ENCODE data around the gene NAT10.
"Not testable (repeated sequence)": the region's sequence is repeated elsewhere in the genome, so short reads cannot be mapped to it uniquely, and the experiment has no call there.

The NAT10 gene

DNA sequence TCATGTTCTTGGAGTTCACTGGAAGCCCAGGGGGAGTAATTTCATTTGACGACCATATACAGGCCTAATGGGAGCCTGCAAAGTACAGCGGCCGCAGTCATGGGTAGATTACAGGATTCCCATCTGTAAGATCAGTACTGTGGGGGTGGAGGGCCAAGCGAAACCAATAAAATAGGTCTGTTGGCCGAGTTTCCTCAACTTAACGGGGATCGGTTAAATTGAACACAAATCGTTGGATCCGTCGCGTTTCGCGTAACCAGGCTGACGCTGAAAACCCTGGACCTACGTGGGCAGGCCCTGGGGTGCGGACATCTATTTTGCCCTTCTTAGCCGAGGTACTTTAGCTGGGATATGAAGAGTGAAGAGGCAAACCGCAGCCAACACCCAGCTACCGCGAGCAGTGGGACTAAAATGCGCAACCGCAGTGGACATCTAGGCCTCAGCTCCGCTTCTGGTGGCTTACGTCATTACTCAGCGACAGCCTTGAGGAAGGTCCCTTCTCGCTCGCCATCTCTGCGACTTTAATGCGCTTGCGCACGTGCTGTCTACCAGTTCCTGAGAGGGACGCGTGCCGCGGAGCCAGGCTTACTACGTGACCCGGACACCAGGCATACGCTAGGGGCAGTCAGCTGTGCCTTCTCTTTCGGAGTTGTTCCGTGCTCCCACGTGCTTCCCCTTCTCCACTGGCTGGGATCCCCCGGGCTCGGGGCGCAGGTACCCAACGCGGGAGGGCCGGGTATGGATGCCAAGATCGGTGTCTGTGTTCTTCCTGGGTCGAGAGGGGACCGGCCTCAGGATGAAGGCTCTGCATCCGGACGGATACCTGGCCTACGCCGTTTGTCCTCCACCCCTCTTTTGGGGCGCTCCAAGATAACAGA lies at the start of gene NAT10:
TSS of gene NAT10 (plus strand) at position 551 of the 878 bp plus-strand sequence. CDS start 2,597 bp downstream, outside the sequence.
- DNase-seq (ENCODE audit: low read depth in 2 of 2, low spot score in 1 of 2), result peak; percentile 93 to 95

DNA sequence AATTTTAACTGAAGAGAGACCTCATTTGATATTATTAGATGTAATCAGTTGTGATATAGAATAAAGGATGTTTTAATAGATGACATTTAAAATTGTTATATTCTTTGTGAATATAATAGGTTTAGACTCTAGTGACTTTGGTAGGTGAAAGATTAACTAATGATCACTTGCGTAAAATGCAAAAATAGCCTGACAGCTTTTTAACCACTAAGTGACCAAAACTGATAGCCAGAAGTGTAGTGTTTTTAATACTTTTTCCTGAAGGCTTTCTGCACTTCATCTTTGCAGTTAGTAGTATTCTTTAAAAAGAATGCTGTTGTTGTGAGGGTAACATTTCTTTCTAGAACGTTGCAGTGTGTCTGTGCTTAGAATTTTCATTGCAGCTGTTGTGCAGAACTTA lies 48.8 kb upstream of the NAT10 start:
- no peak for DNase-seq (ENCODE audit: low read depth in 2 of 2, low spot score in 1 of 2)

- no peak for DNase-seq (ENCODE audit: low read depth in 2 of 2, low spot score in 1 of 2)
Observed at GRCh38 chr11:34063061-34063795, 42.2 kb upstream of the NAT10 start.

- no peak for DNase-seq (ENCODE audit: low read depth in 2 of 2, low spot score in 1 of 2)
Observed at GRCh38 chr11:34064291-34064690, 41.1 kb upstream of the NAT10 start.

GRCh38 chr11:34065505-34066203 lies 39.8 kb upstream of the NAT10 start:
- no peak for DNase-seq (ENCODE audit: low read depth in 2 of 2, low spot score in 1 of 2)

- not testable (repeated sequence) for DNase-seq (ENCODE audit: low read depth in 2 of 2, low spot score in 1 of 2)
Observed at GRCh38 chr11:34066766-34067165, 38.7 kb upstream of the NAT10 start.

- no peak for DNase-seq (ENCODE audit: low read depth in 2 of 2, low spot score in 1 of 2)
Observed at GRCh38 chr11:34067383-34068065, 37.9 kb upstream of the NAT10 start.

DNA sequence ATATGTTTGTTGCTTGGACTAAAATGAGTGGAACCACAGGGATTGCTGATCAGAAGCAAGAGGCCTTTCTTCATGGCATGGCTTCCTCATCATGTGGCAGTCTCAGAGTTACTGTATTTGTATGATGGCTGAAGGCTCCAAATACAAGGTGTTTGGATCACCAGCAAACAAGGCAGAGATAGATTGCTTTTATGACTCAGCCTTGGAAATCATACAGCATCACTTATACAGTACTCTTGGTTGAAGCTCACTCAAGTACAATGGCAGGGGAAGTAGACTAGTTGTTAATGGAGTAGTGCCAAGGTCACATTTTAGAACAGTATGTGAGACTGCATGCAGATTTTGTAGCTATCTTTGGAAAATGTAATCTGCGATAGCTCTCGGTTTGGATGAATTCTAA lies 37.3 kb upstream of the NAT10 start:
- no peak for DNase-seq (ENCODE audit: low read depth in 2 of 2, low spot score in 1 of 2)

DNA sequence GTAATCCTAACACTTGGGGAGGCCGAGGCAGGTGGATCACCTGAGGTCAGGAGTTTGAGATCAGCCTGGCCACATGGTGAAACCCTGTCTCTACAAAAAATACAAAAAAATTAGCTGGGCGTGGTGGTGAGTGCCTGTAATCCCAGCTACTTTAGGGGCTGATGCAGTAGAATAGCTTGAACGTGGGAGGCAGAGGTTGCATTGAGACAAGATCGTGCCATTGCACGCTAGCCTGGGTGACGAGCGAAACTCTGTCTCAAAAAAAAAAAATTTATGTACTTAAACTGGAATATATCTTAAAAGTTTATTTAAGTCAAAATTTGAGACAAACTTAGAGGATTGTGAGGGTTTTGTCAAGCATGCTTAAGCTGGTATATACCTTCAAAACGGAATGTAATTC lies 34.1 kb upstream of the NAT10 start:
- DNase-seq (ENCODE audit: low read depth in 2 of 2, low spot score in 1 of 2), result not testable (repeated sequence)

DNA sequence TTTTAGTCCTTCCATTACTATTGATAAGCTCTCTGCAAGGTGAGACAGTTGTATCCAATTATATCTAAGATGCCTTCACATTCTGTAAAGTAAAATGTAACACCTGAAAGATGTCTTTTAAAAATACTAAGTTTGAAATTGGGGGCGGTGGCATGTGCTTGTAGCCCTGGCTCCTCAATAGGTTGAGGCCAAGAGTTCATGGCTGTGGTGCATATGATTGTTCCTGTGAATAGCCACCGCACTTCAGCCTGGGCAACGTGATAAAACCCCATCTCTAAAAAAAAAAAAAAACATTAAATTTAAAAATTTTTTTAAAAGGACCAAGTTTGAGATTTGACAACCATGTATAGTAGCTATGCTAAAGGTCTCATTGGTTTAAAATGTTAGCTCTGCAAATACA lies 33.4 kb upstream of the NAT10 start:
- DNase-seq (ENCODE audit: low read depth in 2 of 2, low spot score in 1 of 2), result no peak

GRCh38 chr11:34072832-34073231 lies 32.6 kb upstream of the NAT10 start:
- no peak for DNase-seq (ENCODE audit: low read depth in 2 of 2, low spot score in 1 of 2)

DNA sequence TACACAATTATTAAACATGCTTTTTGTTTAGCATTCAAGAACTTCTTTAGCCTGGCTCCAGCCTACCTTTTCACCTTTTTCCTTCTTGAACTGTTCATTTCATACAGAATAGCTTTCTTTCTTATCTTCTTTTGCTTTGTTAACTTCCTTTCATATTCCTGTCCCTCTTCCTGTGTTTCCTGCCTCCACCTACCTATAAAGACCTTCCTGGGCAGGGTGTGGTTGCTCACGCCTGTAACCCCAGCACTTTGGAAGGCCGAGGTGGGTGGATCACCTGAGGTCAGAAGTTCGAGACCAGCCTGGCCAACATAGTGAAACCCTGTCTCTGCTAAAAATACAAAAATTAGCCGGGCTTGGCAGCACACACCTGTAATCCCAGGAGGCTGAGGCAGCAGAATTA lies 31.0 kb upstream of the NAT10 start:
- no peak for DNase-seq (ENCODE audit: low read depth in 2 of 2, low spot score in 1 of 2)

GRCh38 chr11:34075178-34075820 lies 30.1 kb upstream of the NAT10 start:
- DNase-seq (ENCODE audit: low read depth in 2 of 2, low spot score in 1 of 2), result no peak

GRCh38 chr11:34080609-34081008 lies 24.8 kb upstream of the NAT10 start:
- no peak for DNase-seq (ENCODE audit: low read depth in 2 of 2, low spot score in 1 of 2)

- DNase-seq (ENCODE audit: low read depth in 2 of 2, low spot score in 1 of 2), result no peak
Observed at GRCh38 chr11:34084637-34085036, 20.8 kb upstream of the NAT10 start.

GRCh38 chr11:34086554-34087283 lies 18.7 kb upstream of the NAT10 start:
- no peak for DNase-seq (ENCODE audit: low read depth in 2 of 2, low spot score in 1 of 2)

DNA sequence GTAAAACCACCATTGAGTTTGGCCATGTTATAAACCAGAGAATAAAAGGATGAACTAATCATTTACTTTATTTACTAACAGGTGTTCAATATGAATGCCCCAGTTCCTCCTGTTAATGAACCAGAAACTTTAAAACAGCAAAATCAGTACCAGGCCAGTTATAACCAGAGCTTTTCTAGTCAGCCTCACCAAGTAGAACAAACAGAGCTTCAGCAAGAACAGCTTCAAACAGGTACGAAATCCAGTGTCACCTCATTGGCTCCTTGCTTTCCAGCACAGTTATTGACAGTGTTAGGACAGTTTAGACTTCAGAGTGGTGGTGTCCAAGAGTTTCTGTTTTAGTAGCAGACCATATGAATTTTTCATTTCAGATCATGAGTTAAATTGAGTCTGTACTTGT lies 13.6 kb upstream of the NAT10 start:
- DNase-seq (ENCODE audit: low read depth in 2 of 2, low spot score in 1 of 2), result no peak

- not testable (repeated sequence) for DNase-seq (ENCODE audit: low read depth in 2 of 2, low spot score in 1 of 2)
Observed at GRCh38 chr11:34094900-34095299, 10.5 kb upstream of the NAT10 start.

GRCh38 chr11:34098813-34099212 lies 6.6 kb upstream of the NAT10 start:
- no peak for DNase-seq (ENCODE audit: low read depth in 2 of 2, low spot score in 1 of 2)

DNA sequence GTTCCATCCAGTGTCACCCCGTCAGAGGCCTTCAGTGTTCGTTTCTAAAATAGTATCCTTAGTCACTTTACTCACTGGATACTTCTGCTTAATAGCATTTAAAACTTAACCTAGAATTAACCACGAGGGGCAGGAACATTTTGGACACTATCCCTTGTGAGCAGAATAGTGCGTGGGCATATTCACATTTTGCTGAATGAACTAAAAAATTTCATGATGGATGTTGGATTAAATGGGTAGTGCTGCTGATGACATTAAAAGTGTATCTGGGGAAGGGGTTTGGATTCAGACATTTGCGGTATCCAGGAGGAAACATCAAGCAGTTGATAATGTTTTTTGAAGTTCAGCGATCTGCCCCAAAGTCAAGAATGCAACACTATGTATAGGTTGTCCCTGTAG lies 750 bp upstream of the NAT10 start:
- DNase-seq (ENCODE audit: low read depth in 2 of 2, low spot score in 1 of 2), result no peak

Data from stimulated activated CD8-positive, alpha-beta memory T cell treated with anti-CD3 and anti-CD28 coated beads, Interleukin-4, amount 100 ng/mL, for 4 hours (primary cell).